Stimulated activated effector memory CD8-positive, alpha-beta T cell treated with anti-CD3 and anti-CD28 coated beads, Interleukin-12 subunit alpha, Interleukin-12 subunit beta, amount 100 ng/mL, for 72 hours (primary cell): ENCODE results near the gene GMNC.
A peak's percentile ranks its signal among the peaks of the same experiment; 100 is the strongest.

Experiments used
- ATAC-seq: fragments of 150-1000 bp; cut with Tn5 transposase; 2 replicates; pipeline ENCODE4 v1.10.0; 2021
- DNase-seq, 2 donors: peaks; one replicate each; pipeline ENCODE4 v3.0.0; 2021 to 2022; ENCODE audit warnings: low spot score in 2 of 2
- H3K27ac Mint-ChIP-seq: one replicate; pipeline ENCODE4 v1.8.0; 2022; ENCODE audit warnings: mild to moderate bottlenecking, mixed read lengths
- H3K36me3 Mint-ChIP-seq: one replicate; pipeline ENCODE4 v1.8.0; 2022; ENCODE audit warnings: mild to moderate bottlenecking, mixed read lengths
- H3K4me1 Mint-ChIP-seq: one replicate; pipeline ENCODE4 v1.8.0; 2022; ENCODE audit warnings: mixed read lengths
- H3K4me3 Mint-ChIP-seq: one replicate; pipeline ENCODE4 v1.8.0; 2022; ENCODE audit warnings: mild to moderate bottlenecking, mixed read lengths
- H3K9me3 Mint-ChIP-seq: one replicate; pipeline ENCODE4 v1.8.0; 2022; ENCODE audit warnings: mixed read lengths

Gene GMNC

DNA sequence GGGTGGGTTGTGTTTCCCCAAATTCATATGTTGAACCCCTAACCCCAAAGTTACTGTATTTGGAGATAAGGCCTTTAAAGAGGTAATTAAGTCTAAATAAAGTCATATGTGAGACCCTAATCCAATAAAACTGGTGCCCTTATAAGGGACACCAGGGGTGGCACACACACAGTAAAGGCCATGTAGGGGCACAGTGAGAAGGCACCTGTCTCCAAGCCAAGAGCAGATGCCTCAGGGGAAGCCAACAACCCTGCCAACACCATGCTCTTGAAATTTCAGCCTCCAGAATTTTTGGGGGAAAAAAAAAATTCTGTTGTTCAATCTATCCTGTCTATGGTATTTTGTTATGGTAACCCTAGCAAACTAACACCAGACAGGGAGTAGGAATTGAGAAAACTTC lies 1.5 kb upstream of the GMNC start:
- Mint-ChIP-seq H3K4me1 (no peaks in the 10 kb centered on the region), H3K9me3 (peaks cover 3% of the 10 kb centered on the region), H3K4me3 (no peak overlapping the region), H3K27ac (no peak overlapping the region), H3K36me3 (no peaks in the 10 kb centered on the region)
- DNase-seq (no peak), ATAC-seq (no peak)

DNA sequence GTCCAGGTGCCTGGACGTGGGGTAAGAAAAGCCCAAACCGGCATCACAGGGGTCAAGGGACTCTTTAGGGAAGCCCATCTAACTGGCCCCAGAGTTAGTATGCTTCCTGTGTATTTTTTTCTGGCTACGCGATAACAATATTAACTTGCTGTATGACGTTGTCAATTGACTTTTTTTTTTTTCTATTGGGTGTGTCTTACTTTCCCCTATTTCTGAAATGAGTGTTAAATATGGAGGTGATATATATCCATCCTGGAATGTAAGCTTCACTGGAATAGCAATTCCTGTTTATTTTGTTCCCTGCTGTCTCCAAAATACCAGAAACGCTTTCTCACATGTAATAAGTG lies 598 bp upstream of the GMNC start:
- H3K27ac Mint-ChIP-seq = no peak overlapping the region
- peak overlapping the region; percentile 27 for H3K4me3 Mint-ChIP-seq
- ATAC-seq (no peak), DNase-seq (no peak)
- no peaks in the 10 kb centered on the region for H3K4me1 Mint-ChIP-seq
- peaks cover 3% of the 10 kb centered on the region for H3K9me3 Mint-ChIP-seq
- H3K36me3 Mint-ChIP-seq = no peaks in the 10 kb centered on the region

DNA sequence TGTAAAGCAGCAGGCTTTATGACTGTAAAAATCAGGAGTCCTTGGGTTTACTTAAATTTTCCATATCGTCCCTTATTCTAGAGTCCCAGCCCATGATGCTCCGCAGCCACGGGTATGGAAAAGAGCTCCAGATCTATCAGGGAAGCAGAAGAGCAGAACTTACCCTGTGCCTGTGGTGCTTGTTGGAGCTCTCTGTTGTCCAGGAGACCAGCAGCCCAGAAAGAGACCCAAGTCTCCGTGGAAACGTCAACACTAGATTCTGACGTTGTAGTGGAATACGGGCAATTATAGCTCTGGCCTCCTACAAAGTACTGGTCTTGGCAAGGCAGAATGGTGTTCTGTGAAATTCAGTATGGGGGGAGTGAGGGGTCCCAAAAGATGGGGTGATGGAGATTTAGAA lies 2.0 kb downstream of the GMNC start:
- Mint-ChIP-seq H3K4me1 (no peaks in the 10 kb centered on the region), H3K36me3 (no peaks in the 10 kb centered on the region), H3K9me3 (peaks cover 3% of the 10 kb centered on the region), H3K4me3 (no peak overlapping the region), H3K27ac (no peak overlapping the region)
- DNase-seq (no peak), ATAC-seq (no peak)

DNA sequence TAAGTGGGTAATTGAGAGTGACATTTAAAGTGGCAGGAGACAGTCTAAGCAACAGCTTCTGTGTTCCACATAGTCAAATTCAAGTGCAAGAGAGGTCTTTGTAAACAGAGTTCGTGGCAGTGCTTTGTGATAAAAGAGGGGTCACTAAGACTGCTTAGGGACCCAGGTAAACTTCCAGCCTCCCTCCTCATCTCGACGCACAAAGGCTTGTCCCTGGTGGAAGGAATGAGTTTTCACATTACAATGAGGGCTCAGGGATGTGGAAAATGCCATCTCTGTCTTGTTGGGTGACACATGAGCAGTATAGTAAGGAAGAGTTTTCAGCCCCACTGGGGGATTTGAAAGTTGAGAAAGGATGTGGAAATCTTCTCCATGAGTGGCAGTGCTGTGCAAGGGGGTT lies 7.3 kb downstream of the GMNC start:
- no peaks in the 10 kb centered on the region for H3K36me3 Mint-ChIP-seq
- no peak overlapping the region for H3K4me3 Mint-ChIP-seq
- H3K27ac Mint-ChIP-seq = no peak overlapping the region
- DNase-seq (no peak), ATAC-seq (no peak)
- no peaks in the 10 kb centered on the region for H3K9me3 Mint-ChIP-seq
- no peaks in the 10 kb centered on the region for H3K4me1 Mint-ChIP-seq

DNA sequence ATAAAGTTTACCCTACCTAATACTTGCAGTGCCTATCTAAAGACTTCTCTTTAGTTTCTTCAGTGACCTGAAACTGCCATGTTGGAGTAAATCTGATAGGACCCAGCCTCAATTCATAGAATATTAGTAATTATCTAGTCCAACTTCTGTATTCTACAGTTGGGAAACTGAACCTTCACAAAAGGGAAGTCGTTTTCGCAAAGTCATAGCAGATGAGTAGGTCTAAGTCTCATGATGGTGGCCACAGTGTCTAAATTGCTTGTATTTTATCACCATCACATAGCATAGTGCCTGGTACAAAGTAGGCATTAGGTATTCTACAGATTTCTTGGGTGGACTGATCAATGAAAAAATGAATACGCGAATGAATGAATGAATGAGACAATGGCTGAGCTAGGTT lies 8.4 kb downstream of the GMNC start:
- Mint-ChIP-seq H3K27ac (no peak overlapping the region), H3K9me3 (no peaks in the 10 kb centered on the region), H3K36me3 (no peaks in the 10 kb centered on the region), H3K4me1 (no peaks in the 10 kb centered on the region), H3K4me3 (no peak overlapping the region)
- ATAC-seq (no peak), DNase-seq (no peak)

DNA sequence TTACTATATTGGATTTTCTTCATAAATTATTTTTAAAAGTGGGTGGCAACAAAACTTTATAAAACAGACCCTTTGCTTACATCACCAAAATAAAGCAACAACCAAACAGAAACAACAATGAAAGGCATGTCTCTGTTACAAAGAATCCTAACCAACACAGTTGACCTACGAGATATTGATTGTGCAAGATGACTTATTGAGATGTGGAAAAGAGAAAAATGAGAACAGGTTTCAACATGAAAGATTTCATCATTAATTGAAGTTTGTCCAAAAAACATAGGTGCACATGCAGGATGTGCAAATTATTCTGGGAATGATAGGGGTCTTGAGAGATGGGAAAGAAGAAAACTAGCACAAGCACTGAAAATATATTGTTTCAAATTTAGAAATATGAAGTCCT lies 9.0 kb downstream of the GMNC start:
- H3K27ac Mint-ChIP-seq = no peak overlapping the region
- H3K36me3 Mint-ChIP-seq = no peaks in the 10 kb centered on the region
- ATAC-seq = no peak
- no peak overlapping the region for H3K4me3 Mint-ChIP-seq
- H3K9me3 Mint-ChIP-seq = no peaks in the 10 kb centered on the region
- no peak for DNase-seq
- H3K4me1 Mint-ChIP-seq = no peaks in the 10 kb centered on the region

DNA sequence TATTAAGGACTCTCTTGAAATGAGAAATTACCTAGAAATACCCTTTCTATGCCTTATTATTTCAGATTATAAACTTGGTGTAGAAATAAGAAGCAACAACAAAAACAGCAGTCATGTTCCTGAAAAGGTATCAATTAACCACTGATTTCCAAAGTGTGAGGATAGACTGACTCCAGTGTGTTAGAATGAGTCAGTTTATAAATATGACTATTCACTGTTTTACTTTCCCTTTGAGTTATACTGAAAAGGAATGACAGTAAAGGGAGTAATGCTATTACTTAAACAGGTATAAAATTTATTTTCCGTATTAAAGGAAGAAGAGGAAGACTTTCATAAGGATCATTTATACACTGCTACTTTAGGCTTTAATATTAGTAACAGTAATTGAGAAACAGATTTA lies 12.9 kb downstream of the GMNC start:
- no peak overlapping the region for H3K27ac Mint-ChIP-seq
- no peaks in the 10 kb centered on the region for H3K4me1 Mint-ChIP-seq
- ATAC-seq = no peak
- DNase-seq = no peak
- no peak overlapping the region for H3K4me3 Mint-ChIP-seq
- no peaks in the 10 kb centered on the region for H3K9me3 Mint-ChIP-seq
- H3K36me3 Mint-ChIP-seq = no peaks in the 10 kb centered on the region

DNA sequence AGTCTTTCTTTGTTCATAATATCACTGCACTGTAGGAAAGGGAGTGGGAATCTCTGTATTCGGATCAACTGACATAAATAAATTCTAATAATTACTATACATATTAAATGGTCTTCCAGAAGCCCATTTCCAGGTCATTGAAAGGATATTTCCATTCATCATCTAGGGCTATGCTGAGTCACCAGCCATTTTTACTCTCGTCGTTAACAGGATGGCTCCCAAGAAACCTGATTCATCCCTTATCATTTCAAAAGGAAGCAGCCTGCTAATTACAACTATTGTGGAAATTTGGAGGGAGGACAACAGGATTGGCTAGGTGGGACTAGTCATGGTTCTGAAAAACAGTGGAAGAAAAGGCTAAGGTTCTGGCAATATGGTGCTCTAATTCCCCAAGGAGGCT lies 13.6 kb downstream of the GMNC start:
- Mint-ChIP-seq H3K27ac (no peak overlapping the region), H3K4me3 (no peak overlapping the region), H3K4me1 (no peaks in the 10 kb centered on the region), H3K36me3 (no peaks in the 10 kb centered on the region), H3K9me3 (no peaks in the 10 kb centered on the region)
- DNase-seq = no peak
- no peak for ATAC-seq

DNA sequence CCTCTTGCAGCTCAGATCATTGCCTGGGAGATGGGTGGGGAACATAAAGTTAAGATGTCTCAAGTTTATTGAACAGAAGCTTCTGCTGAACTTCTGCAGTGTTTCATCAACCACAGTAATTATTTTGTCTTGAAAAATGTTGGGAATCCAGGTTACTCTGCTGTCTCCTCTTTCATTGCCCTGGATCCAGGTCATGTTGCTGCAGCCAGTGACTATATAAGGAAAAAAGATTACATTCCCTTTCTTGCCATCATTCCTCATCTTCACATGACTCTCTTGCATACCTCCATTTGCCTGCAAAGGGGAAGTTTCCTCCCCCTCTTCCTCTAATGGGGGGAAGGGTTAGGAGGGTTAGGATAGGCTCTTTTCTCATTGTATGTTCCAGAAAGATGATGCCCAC lies 15.1 kb downstream of the GMNC start:
- H3K27ac Mint-ChIP-seq = no peak overlapping the region
- ATAC-seq (no peak), DNase-seq (no peak)
- no peaks in the 10 kb centered on the region for H3K9me3 Mint-ChIP-seq
- H3K36me3 Mint-ChIP-seq = no peaks in the 10 kb centered on the region
- no peaks in the 10 kb centered on the region for H3K4me1 Mint-ChIP-seq
- H3K4me3 Mint-ChIP-seq = no peak overlapping the region

DNA sequence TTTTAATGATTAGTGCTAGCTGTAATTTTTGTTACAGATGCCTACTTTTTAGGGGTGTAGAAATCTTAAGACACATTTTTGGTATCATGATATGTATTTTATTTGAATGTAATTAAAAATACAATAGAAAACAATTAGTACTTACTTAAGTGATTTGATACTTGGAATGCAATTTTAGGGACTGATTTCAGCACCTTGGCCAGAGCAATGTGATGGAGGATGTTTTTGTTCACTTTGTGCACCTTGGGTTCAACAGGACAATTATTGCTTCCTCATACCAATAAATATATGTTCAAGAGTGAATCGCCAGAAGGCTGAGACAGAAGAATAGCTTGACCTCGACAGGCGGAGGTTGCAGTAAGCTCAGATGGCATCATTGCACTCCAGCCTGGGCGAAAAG lies 22.3 kb downstream of the GMNC start:
- ATAC-seq = no peak
- H3K9me3 Mint-ChIP-seq = no peaks in the 10 kb centered on the region

DNA sequence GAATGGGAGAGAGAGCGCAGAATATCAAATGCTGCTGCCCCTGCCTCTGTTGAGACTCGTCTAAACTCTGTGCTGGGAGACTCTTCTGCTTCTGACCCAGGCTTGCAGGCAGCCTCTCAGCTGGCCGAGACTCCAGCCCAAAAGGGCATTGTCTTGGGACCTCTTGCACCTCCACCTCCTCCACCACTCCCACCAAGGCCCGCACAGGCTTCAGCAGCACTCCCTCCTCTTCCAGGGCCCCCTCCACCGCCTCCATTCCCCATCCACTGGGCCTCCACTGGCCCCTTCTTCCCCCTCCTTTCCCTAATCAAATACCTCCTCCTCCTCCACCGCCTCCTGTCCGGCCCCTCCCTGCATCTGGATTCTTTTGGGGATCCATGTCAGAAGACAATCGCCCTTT lies 31.3 kb downstream of the GMNC start:
- Mint-ChIP-seq H3K4me1 (no peaks in the 10 kb centered on the region), H3K27ac (no peak overlapping the region), H3K36me3 (no peaks in the 10 kb centered on the region), H3K4me3 (no peak overlapping the region), H3K9me3 (peaks cover 3% of the 10 kb centered on the region)
- ATAC-seq (no peak), DNase-seq (no peak)

More for the DNA sequence above, 22.3 kb downstream of the GMNC start:
- Mint-ChIP-seq H3K4me1 (no peaks in the 10 kb centered on the region), H3K27ac (no peak overlapping the region), H3K36me3 (no peaks in the 10 kb centered on the region), H3K4me3 (no peak overlapping the region)
- no peak for DNase-seq

DNA sequence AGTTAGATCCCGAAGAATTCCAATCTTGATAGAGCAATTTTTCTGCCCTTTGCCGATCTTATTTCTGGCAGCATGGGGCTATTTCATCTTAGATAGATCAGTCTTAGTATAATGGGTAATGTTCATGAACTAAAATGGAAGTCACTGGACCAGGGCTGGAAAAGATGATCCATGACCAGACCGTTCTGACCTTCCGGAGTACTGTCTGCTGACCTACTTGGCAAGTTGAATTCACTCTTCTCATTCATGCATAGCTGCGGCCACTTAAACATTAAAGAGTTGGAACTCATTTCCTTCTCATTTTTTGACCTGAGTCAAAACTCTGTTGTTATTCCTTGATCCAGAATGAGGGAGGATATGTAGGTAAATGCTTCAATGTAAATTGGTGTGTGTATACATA lies 32.5 kb downstream of the GMNC start:
- ATAC-seq = no peak
- no peaks in the 10 kb centered on the region for H3K36me3 Mint-ChIP-seq
- H3K4me3 Mint-ChIP-seq = no peak overlapping the region
- no peaks in the 10 kb centered on the region for H3K4me1 Mint-ChIP-seq
- DNase-seq = no peak
- no peak overlapping the region for H3K27ac Mint-ChIP-seq
- peaks cover 5% of the 10 kb centered on the region for H3K9me3 Mint-ChIP-seq

DNA sequence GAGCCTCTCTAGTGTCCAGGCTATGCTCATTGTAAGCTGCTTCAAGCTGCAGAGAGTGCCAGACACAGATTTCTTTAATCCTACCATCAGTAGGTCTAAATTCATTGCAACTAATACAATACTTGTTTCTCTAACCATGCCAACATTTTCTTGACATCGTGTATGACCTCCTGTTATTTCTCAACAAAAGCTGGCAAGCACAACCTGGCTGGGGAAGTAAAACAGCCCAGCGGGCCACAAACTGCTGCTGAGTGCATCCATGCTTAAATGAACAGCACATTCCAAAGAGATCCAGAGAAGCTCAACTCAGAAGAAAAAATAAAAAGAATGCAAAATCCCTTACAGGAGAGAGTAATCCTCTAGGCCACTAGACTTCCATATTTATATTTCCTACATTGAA lies 36.5 kb downstream of the GMNC start:
- H3K4me3 Mint-ChIP-seq = no peak overlapping the region
- peaks cover 5% of the 10 kb centered on the region for H3K9me3 Mint-ChIP-seq
- DNase-seq (no peak), ATAC-seq (no peak)
- no peaks in the 10 kb centered on the region for H3K4me1 Mint-ChIP-seq
- no peak overlapping the region for H3K27ac Mint-ChIP-seq
- no peaks in the 10 kb centered on the region for H3K36me3 Mint-ChIP-seq

DNA sequence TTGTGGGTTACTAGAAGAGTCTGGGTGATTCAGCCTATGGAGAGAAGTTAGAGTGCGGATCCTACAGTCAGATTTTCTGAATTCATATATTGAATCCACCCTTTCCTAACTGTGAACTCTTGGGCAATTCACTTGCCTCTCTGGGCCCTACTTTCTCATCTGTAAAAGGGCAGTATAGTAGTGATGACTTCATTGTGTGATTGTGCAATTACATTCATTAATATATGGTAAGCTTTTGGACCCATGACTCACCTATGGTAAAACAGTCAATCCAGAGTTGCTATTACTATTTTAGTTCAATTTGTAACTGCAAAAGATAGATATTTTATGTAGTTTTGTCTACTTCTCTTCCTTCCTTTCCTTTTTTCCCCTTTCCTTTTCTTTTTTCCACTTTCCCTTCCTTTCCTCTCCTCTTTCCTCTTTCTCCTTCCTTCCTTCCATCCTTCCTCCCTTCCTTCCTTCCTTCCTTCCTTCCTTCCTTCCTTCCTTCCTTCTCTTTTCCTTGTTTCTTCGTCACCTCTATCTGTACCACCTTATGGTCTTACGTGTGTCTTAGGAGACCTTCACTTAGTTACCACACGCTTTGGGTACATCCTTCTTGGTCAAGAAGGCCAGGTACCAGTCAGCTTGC lies 37.0 kb downstream of the GMNC start:
- no peak for ATAC-seq
- no peaks in the 10 kb centered on the region for H3K36me3 Mint-ChIP-seq
- H3K4me1 Mint-ChIP-seq = no peaks in the 10 kb centered on the region
- no peak for DNase-seq
- peaks cover 2% of the 10 kb centered on the region for H3K9me3 Mint-ChIP-seq
- H3K4me3 Mint-ChIP-seq = no peak overlapping the region
- H3K27ac Mint-ChIP-seq = no peak overlapping the region

DNA sequence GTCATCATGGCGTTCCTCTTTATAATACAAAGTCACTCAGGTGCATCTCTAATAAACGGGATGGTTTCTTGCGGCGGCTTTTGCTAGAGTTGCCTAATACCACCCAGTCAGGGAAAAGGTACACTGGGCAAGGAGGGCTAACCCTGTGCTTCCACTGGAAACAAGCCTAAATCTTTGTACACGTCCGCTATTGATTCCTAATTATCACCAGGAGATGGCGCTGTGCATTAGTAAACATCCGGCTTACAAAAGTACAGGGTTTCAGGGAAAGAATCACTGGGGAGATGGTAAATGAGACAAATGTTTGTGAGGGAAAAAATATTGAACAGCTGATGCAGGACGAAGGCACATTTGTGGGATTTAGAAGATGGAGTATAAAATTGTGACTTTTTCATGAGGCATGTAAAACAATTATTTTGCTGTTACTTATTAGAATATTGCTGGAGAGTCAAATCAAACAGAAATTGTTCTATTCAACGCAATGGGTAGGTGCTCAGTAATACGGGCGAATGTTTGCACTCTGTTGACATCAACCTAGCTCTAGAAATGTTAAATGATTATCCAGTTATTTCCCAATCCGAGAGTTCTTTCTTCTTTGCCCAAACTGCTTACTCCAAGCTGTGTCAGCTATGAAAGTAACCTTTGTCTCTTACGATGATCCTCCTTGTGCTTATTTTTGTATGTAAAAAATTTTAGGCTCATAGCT lies 50.6 kb downstream of the GMNC start:
- peaks cover under 1% of the 10 kb centered on the region for H3K9me3 Mint-ChIP-seq
- DNase-seq = no peak
- H3K27ac Mint-ChIP-seq = no peak overlapping the region

DNA sequence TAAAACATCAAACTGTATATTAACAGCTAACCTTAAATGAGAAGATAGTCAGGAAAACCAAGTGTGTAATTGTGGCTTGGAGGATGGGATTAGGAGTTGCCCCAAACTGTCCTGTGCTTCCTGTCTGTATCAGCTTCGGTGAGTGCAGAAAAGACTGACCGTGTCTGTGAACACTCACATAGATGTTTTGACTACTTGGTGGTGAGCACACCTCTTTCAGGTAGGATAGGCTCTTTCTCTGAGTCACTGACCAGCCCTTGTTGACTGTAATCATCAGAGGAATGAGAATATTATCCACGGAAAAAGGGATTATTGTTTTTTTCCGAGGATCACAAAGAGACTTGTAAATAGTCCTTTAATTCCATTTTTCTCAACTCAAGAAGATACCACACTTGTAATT lies 51.5 kb downstream of the GMNC start:
- no peaks in the 10 kb centered on the region for H3K36me3 Mint-ChIP-seq
- DNase-seq = no peak

More for the DNA sequence above, 50.6 kb downstream of the GMNC start:
- Mint-ChIP-seq H3K36me3 (no peaks in the 10 kb centered on the region), H3K4me1 (no peaks in the 10 kb centered on the region), H3K4me3 (no peak overlapping the region)
- ATAC-seq = no peak

DNA sequence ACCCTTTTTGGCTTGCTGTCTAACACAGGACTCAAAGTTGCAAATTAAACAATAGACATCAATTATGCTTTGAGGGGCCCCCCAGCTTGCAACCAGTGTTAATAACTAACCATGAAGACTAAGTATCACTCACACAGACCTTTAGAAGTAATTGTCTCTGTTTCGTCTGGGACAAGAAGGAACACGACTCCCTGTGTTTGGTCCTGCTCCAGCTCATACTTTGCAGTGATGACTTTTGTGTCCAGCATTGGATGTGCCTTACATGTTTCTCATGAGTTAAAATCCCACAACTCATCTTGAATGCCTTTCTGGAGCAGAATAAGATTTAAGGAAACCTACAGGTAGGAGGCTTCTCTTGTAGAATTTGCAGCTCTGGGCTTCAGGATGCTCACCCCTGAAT lies 53.1 kb downstream of the GMNC start:
- no peak for DNase-seq
- Mint-ChIP-seq H3K36me3 (no peaks in the 10 kb centered on the region), H3K9me3 (no peaks in the 10 kb centered on the region), H3K4me3 (no peak overlapping the region), H3K4me1 (no peaks in the 10 kb centered on the region), H3K27ac (no peak overlapping the region)
- ATAC-seq = no peak

More for the DNA sequence above, 51.5 kb downstream of the GMNC start:
- Mint-ChIP-seq H3K9me3 (no peaks in the 10 kb centered on the region), H3K4me1 (no peaks in the 10 kb centered on the region), H3K4me3 (no peak overlapping the region), H3K27ac (no peak overlapping the region)
- ATAC-seq = no peak
